Thyroid gland (tissue), 4 donors: Measurements from ENCODE around the gene RAB20.
A peak's percentile ranks its signal among the peaks of the same experiment; 100 is the strongest.

Experiments used
- CTCF ChIP-seq, 6 experiments: fragments of 200-600 bp in 3 of 6; fragments of 450-650 bp in 3 of 6; sonication (generic) in 3 of 6; IDR thresholded peaks; one replicate each; pipeline ENCODE4 v1.5.1; 2016 to 2019; ENCODE audit warnings: antibody characterized with exemption in 6 of 6, mild to moderate bottlenecking in 2 of 6, inconsistent platforms in 1 of 6, moderate library complexity in 1 of 6
- POLR2A ChIP-seq, 2 donors: fragments of 450-650 bp; IDR thresholded peaks; one replicate each; pipeline ENCODE4 v1.6.1; 2017; ENCODE audit warnings: antibody characterized with exemption in 2 of 2, mild to moderate bottlenecking in 2 of 2, moderate library complexity in 1 of 2

GRCh38 chr13:110564472-110564985, 3.0 kb upstream of the RAB20 start:
- peak in 1 of 2 donors; percentile 71 for TF ChIP-seq POLR2A (IDR thresholded peaks at IDR 0.05)
- TF ChIP-seq CTCF (IDR thresholded peaks at IDR 0.05): no peak
